K562 (cell line): ENCODE results near the gene KCND2. TPM values are rescaled to one million over a fixed set of nuclear protein-coding genes. Genes with fewer than 3 reads are reported as not detected.

Experiments used
- ATAC-seq: fragments of 200-7000 bp; cut with Tn5 transposase; 3 replicates; pipeline ENCODE4 v1.9.1; 2020; ENCODE audit warnings: moderate library complexity
- BruUV-seq: library from RNA; stranded (reverse); fragments of 400-500 nt; replicated peaks from 2 replicates; lab custom pipeline; 2021; lab: Mats Ljungman, UMichigan
- CTCF ChIA-PET: fragments of 300-600 bp; formaldehyde crosslinking; extraction: SDS; loops from one replicate; lab custom pipeline; 2021; ENCODE audit warnings: low intra/inter-chr PET ratio; lab: Yijun Ruan, JAX
- POLR2A ChIA-PET: fragments of 300-600, 350-650 bp; sonication (Branson Sonifier 250); formaldehyde crosslinking; extraction: SDS; loops from one replicate; lab custom pipeline; 2021; ENCODE audit warnings: antibody characterized with exemption, inconsistent platforms; lab: Yijun Ruan, JAX
- DNase-seq, 4 experiments: peaks; one replicate each; pipeline versions ENCODE4 v3.0.0 to v3.0.0-alpha.2; 2011 to 2018; ENCODE audit warnings: low spot score in 3 of 4, mixed read lengths in 3 of 4; ENCODE audit errors: extremely low read depth in 1 of 4
- FAIRE-seq: peaks from 2 replicates; lab custom pipeline; 2011; peaks lifted over from hg19 to GRCh38; lab: Jason Lieb, UNC
- H2AFZ ChIP-seq: 2 replicates; pipeline ENCODE4 v1.6.0; 2011; ENCODE audit warnings: low read depth, low read length, control low read depth, inconsistent platforms
- H3K27ac ChIP-seq: fragments of 200-600 bp; 3 replicates; pipeline ENCODE4 v1.8.0; 2011; ENCODE audit warnings: low read depth, mild to moderate bottlenecking, control low read depth, inconsistent platforms, low read length, moderate library complexity, mixed read lengths; ENCODE audit errors: extremely low read depth
- H3K27me3 ChIP-seq, 2 experiments: fragments of 300-600 bp in 1 of 2; 2 replicates in 1 of 2; 3 replicates in 1 of 2; pipeline versions ENCODE4 v1.6.0 to v1.8.0; 2011; ENCODE audit warnings: inconsistent platforms in 2 of 2, low read length in 2 of 2, mild to moderate bottlenecking in 1 of 2, mixed read lengths in 1 of 2, moderate library complexity in 1 of 2; ENCODE audit not compliant: control insufficient read depth in 2 of 2, insufficient read depth in 2 of 2
- H3K36me3 ChIP-seq: fragments of 300-600 bp; 3 replicates; pipeline ENCODE4 v1.8.0; 2011; ENCODE audit warnings: mild to moderate bottlenecking, low read length, inconsistent platforms; ENCODE audit not compliant: control insufficient read depth, insufficient read depth
- H3K4me1 ChIP-seq, 2 experiments: fragments of 200-600 bp in 1 of 2; replicated peaks in 1 of 2; 2 replicates in 1 of 2; 3 replicates in 1 of 2; pipeline versions ENCODE4 v1.5.1 to v1.8.0; 2011; ENCODE audit warnings: inconsistent platforms in 2 of 2, low read length in 2 of 2, mild to moderate bottlenecking in 1 of 2, mixed read lengths in 1 of 2, moderate library complexity in 1 of 2; ENCODE audit not compliant: control insufficient read depth in 2 of 2, insufficient read depth in 2 of 2
- H3K4me2 ChIP-seq: 2 replicates; pipeline ENCODE4 v1.6.1; 2011; ENCODE audit warnings: low read length, control low read depth, inconsistent platforms, mixed read lengths; ENCODE audit not compliant: insufficient read depth
- H3K4me3 ChIP-seq: fragments of 200-600 bp; sonication (generic), shearing (Covaris generic); 2 replicates; pipeline ENCODE4 v1.5.1; 2016; ENCODE audit warnings: control low read depth, inconsistent platforms
- H3K79me2 ChIP-seq: fragments of 200-600 bp; 3 replicates; pipeline ENCODE4 v1.8.0; 2011; ENCODE audit warnings: low read length, inconsistent platforms; ENCODE audit not compliant: control insufficient read depth, insufficient read depth
- H3K9ac ChIP-seq, 2 experiments: 2 replicates each; pipeline versions ENCODE4 v1.6.0 to v1.6.1; 2011; ENCODE audit warnings: low read depth in 2 of 2, low read length in 2 of 2, control low read depth in 1 of 2, inconsistent platforms in 1 of 2, mild to moderate bottlenecking in 1 of 2, mixed read lengths in 1 of 2; ENCODE audit not compliant: insufficient read depth in 1 of 2
- H3K9me1 ChIP-seq: one replicate; pipeline ENCODE4 v1.6.0; 2011; ENCODE audit warnings: inconsistent platforms, mild to moderate bottlenecking, low read length, moderate library complexity; ENCODE audit not compliant: control insufficient read depth, insufficient read depth
- H3K9me3 ChIP-seq: replicated peaks from 2 replicates; pipeline ENCODE4 v1.5.1; 2011; ENCODE audit warnings: low read depth, low read length, inconsistent platforms; ENCODE audit not compliant: control insufficient read depth, insufficient read depth
- H4K20me1 ChIP-seq: replicated peaks from 2 replicates; pipeline ENCODE4 v1.6.1; 2011; ENCODE audit warnings: low read length, inconsistent platforms, mixed read lengths; ENCODE audit not compliant: control insufficient read depth, insufficient read depth
- CEBPB ChIP-seq: fragments of 450-650 bp; IDR thresholded peaks from 2 replicates; pipeline ENCODE4 v1.6.1; 2016; ENCODE audit warnings: missing genetic modification characterization, missing compliant biosample characterization
- CEBPG ChIP-seq, 3 experiments: fragments of 200-800 bp in 1 of 3; sonication (Bioruptor generic) in 1 of 3; sonication (generic) in 1 of 3; formaldehyde crosslinking in 1 of 3; IDR thresholded peaks in 2 of 3; conservative IDR thresholded peaks in 1 of 3; 2 replicates each; pipeline versions ENCODE4 v1.6.1 to v1.8.0; 2016 to 2022; ENCODE audit warnings: missing compliant biosample characterization in 2 of 3, missing genetic modification characterization in 2 of 3, mild to moderate bottlenecking in 1 of 3, missing genetic modification reagents in 1 of 3
- ETV1 ChIP-seq: fragments of 450-650 bp; conservative IDR thresholded peaks from 2 replicates; pipeline ENCODE4 v1.6.1; 2016; ENCODE audit warnings: missing genetic modification characterization, control low read depth, low read depth, missing compliant biosample characterization
- MAZ ChIP-seq, 2 experiments: fragments of 450-650 bp in 1 of 2; sonication (generic) in 1 of 2; formaldehyde crosslinking; IDR thresholded peaks in 1 of 2; conservative IDR thresholded peaks in 1 of 2; 2 replicates each; pipeline versions ENCODE4 v1.4.0 to v1.5.0; 2020; ENCODE audit warnings: mild to moderate bottlenecking in 1 of 2, missing genetic modification reagents in 1 of 2
- ZBTB26 ChIP-seq: fragments of 450-650 bp; formaldehyde crosslinking; IDR thresholded peaks from 2 replicates; pipeline ENCODE4 v1.4.0; 2022; ENCODE audit warnings: missing genetic modification characterization
- ZNF668 ChIP-seq: fragments of 250-450 bp; sonication (Bioruptor Pico); IDR thresholded peaks from 2 replicates; pipeline ENCODE4 v1.8.0; 2022; ENCODE audit warnings: mild to moderate bottlenecking, inconsistent platforms
- WGBS: fragments of 100-300 bp; shearing (Covaris generic); methylation state at CpG from one replicate; pipeline ENCODE4 v1.1.6; 2016; ENCODE audit warnings: low coverage, mixed read lengths; ENCODE audit not compliant: insufficient coverage; ENCODE audit errors: missing lambda C conversion rate; 5-methylcytosine and 5-hydroxymethylcytosine counted together
- in situ Hi-C: fragments of 300-500 bp; cut with MboI; formaldehyde crosslinking; loops from 4 replicates; pipeline ENCODE4 v1.15.0; 2018; ENCODE audit warnings: inconsistent platforms, mixed read lengths
- intact Hi-C: fragments of 100-400 bp; cut with micrococcal nuclease; formaldehyde crosslinking; loops from 2 replicates; pipeline ENCODE4 v1.14.2; 2022
- polyA plus RNA-seq, 8 experiments: library from polyadenylated mRNA; depleted of rRNA in 4 of 8; stranded (reverse) in 5 of 8; unstranded in 3 of 8; fragments of >200 nt; fragmentation: Nextera tagmentation in 2 of 8; fragmentation: Illumina TruSeq in 1 of 8; extraction: Ambion mirVana in 2 of 8; extraction: Trizol in 1 of 8; gene quantifications; 2 replicates each; pipeline versions ENCODE4 v1.2.1 to v1.2.3, GENCODE V29; 2011 to 2014; ENCODE audit warnings: inconsistent platforms in 1 of 8, missing spikeins in 1 of 8
- total RNA-seq, 7 experiments: library from RNA; depleted of rRNA in 6 of 7; stranded (reverse); fragments of >200 nt in 6 of 7; fragmentation: Illumina TruSeq in 2 of 7; extraction: Trizol in 2 of 7; gene quantifications; 2 replicates each; pipeline versions ENCODE4 v1.2.1 to v1.2.3, GENCODE V29; 2011 to 2021; ENCODE audit warnings: low replicate concordance in 1 of 7
- TF ChIP-seq, protein P1 (sequence below): fragments of 450-650 bp; formaldehyde crosslinking; IDR thresholded peaks from 2 replicates; pipeline ENCODE4 v1.4.0; 2020; ENCODE audit warnings: mild to moderate bottlenecking, moderate library complexity

Gene KCND2
- total and polyA plus RNA-seq, 9 of the 15 experiments (the other 6 are each of a cell fraction or from before 2014, with no cell fraction given): 0.03 to 0.12 TPM; not detected in 7

GRCh38 chr7:120444650-120445049 is 171.7 kb downstream of the KCND2 start:
- no peaks in the 10 kb centered on the region for H3K27me3 ChIP-seq
- ATAC-seq (no peak), FAIRE-seq (no peak), DNase-seq (no peak)
- ChIA-PET CTCF (no interaction called here), POLR2A (no interaction called here)
- no peaks in the 10 kb centered on the region for H3K79me2 ChIP-seq
- no peaks in the 10 kb centered on the region for H3K4me1 ChIP-seq
- BruUV-seq: no TSS peak
- TF ChIP-seq ZBTB26 (CRISPR knock-in tag) (no peak), ETV1 (tag) (no peak), MAZ (CRISPR knock-in tag; conservative IDR thresholded peaks at IDR 0.05 in 1 of 2, IDR thresholded peaks at IDR 0.05 in 1 of 2) (no peak), CEBPG (CRISPR knock-in tag; IDR thresholded peaks at IDR 0.05) (no peak), CEBPG (tag; conservative IDR thresholded peaks at IDR 0.05 in 1 of 2, IDR thresholded peaks at IDR 0.05 in 1 of 2) (peak in 1 of 2 experiments; percentile 55; a peak in 3 of 4 replicates), CEBPB (tag) (peak; percentile 51), ZNF668 (CRISPR knock-in tag) (no peak)
- TF ChIP-seq, protein P1, sequence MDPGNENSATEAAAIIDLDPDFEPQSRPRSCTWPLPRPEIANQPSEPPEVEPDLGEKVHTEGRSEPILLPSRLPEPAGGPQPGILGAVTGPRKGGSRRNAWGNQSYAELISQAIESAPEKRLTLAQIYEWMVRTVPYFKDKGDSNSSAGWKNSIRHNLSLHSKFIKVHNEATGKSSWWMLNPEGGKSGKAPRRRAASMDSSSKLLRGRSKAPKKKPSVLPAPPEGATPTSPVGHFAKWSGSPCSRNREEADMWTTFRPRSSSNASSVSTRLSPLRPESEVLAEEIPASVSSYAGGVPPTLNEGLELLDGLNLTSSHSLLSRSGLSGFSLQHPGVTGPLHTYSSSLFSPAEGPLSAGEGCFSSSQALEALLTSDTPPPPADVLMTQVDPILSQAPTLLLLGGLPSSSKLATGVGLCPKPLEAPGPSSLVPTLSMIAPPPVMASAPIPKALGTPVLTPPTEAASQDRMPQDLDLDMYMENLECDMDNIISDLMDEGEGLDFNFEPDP (CRISPR knock-in tag): no peak
- H3K4me3 ChIP-seq: no peak overlapping the region
- 0% methylated on average over 1 of the region's 1 CpG for WGBS
- no peak overlapping the region for H3K4me2 ChIP-seq
- H3K9me3 ChIP-seq: no peaks in the 10 kb centered on the region; the same call in 1 of the 2 replicates
- no peaks in the 10 kb centered on the region for H3K9me1 ChIP-seq
- intact Hi-C loops: no loop called here
- in situ Hi-C loops: no loop called here
- H3K9ac ChIP-seq: no peak overlapping the region
- no peaks in the 10 kb centered on the region for H3K36me3 ChIP-seq
- no peak overlapping the region for H2AFZ ChIP-seq
- no peaks in the 10 kb centered on the region for H4K20me1 ChIP-seq
- no peak overlapping the region for H3K27ac ChIP-seq
